ENCODE measurements around the gene CCDC85C.

CCDC85C gene

DNA sequence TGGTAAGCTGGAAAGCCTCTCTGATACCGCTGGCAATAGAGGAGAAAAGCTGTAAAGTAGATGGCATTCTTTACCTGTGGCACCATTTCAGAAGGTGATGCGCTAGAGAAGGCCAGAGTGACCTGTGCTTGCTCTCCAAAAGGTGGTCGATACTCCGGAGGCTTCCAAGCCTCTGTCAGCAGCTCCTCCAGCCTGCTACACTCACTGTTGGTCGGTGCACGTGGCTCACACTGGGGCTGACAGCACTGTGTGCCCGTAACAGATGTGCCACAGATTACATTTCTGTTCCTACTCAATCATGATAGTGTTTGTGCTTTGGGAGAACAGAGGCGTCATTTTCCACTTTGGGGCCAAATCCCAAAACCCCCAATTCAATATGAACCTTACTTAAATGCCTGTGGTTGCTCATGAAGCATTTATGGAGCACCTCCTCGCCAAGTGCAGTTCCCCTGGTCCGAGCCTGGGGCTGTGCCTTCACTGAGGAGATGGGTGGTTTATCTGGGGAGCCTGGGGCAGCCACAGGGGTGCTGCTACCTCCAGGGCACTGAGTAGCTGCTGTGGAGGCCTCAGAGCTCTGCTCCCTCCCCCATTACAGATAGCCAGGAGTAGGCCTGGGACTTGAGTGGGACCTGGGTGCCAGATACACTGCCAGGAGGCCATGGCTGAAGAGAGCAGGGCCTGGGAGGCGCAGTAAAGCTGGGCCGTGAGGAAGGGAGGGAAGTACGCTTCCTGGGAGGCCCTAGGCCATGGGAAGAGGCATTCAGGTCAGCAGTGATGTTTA lies 96.0 kb downstream of the CCDC85C start:
- DNase-seq: no peak

DNA sequence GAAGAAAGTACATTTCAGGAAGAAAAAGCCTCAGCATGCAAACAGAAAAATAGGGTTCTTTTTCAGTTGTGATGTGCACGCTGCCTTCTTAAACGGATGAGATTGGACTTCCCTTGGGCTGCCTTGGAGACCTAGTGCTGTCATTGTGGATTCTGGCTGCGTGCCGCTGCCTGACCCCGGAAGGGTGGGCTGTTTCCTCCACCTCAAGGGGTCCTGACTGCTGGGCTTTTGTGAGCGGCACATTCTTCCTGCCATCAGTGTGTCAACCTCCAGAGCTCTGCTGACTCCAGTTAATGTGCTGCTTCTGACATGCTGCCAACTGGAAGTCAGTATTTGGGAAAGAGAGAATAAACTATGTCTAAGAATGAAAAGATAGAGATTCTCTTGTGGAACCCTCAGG lies 97.7 kb downstream of the CCDC85C start:
- no peak for DNase-seq

DNA sequence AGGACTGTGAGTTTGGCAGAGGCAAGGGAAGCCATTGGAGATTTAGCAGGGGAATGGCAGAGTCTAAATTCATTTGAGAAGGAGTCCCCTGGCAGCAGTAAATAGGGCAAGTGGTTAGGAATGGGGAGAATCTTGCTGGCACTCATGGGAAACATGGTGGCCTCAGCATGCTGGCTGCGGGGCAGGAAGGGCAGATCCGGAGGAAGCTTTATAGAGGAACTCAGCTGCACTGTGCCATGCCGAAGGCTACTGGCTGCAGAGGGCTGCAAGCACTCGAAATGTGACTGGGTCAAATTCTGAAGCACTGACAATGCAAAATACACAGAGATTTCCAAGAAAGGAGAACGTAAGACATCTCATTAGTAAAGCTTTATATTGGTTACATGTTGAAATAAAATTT lies 98.9 kb downstream of the CCDC85C start:
- DNase-seq: no peak

DNA sequence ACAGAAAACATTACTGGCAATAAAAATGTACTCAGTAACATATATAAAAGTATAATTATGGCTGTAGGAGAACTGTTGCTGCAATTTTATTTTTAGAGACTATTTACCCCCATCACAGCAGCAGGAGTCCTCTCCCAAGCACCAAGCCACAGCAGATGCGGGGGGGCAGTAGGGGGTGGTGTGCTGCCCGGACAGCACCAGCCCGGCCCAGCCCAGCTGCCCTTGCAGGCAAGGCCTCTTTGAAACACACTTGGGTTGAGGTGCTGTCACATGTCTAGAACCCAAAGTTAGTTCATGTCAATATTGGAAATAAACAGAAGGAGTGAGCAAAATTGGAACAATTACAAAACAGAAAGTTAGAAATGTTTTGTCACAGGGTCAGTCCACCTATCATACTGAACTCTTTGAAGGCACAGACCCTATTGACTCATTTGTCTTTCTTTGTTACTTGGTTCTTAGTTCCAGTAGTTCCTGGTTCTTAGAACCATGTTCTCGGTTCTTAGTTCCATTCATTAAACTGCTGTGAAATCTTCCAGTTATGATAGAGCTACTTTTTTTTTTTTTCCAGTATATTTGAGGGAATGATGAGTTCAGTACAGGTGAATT lies 100.1 kb downstream of the CCDC85C start:
- no peak for DNase-seq

DNA sequence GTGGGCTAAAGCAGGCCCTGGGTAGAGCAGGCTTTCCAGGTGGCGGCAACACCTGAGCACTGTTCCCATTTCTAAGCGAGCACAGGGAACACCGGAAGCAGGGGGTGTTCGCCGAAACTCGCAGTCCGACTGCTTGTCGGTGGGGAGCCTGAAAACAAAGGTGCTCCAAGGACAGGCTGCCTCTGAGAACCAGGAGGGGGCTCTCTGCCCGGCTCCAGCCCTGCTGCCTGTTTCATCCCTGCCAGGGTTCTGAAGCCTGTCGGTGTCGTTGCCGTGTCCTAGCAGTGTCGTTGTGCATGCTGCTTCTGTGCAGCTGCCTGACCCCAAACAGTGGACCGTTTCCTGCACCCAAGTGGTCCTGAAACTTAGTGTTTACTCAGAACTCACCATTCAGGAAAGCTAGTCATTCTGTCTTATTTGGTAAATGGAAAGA lies 101.0 kb downstream of the CCDC85C start:
- DNase-seq: no peak

DNA sequence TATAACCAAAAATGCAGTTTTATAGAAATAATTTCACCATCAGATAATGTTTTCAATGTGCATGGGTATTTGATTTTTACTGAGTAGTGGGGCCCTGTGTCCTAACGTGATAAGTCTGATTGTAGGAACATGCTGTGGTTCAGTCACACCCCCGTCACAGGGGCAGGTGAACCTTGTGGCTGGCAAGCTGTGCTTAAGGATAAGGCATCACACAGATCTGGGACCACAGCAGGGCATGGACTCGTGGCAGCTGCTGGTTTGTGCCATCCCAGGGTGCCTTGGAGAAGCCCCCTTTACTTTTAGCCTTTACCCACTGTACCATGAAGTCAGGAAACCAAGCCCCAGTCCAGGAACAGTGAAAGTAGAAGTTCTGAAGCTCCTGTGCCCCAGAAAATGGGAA lies 106.1 kb downstream of the CCDC85C start:
- DNase-seq: no peak

DNA sequence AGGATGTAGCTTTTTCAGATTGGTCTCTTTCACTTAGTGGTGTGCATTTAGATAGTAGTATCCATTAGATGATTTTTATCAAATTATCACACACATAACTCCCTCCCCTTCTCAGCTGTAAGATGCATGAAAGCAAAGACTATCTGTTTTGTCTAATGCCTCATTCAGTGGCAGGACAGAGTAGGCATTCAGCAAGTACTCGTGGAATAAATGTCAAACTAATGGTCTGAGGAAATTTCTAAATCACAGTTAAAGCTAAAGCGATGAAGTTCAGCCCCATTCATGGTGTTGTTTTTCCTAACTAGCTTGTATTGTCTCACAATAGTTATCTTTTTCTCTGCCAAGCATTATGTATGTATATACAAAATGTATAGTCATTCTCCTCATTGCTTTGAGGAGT lies 106.7 kb downstream of the CCDC85C start:
- no peak for DNase-seq

DNA sequence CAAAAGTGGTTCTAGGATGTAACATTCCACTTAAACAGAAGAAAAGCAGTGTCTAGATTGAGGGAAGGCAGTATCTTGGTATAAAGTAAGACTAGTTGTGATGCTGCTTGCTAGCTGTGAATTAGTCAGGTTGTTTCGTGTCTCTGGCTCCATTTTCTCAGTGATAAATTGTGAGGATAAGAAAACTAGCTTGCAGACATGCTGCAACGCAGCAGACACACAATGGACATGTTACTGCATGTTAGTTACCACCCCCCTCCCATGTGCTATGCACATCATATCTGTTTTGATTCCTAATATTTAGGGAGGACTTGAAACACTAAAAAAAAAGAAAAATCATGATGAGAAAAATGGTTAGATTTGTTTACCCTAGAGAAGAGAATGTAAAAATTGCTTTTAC lies 119.9 kb downstream of the CCDC85C start:
- DNase-seq: no peak

DNA sequence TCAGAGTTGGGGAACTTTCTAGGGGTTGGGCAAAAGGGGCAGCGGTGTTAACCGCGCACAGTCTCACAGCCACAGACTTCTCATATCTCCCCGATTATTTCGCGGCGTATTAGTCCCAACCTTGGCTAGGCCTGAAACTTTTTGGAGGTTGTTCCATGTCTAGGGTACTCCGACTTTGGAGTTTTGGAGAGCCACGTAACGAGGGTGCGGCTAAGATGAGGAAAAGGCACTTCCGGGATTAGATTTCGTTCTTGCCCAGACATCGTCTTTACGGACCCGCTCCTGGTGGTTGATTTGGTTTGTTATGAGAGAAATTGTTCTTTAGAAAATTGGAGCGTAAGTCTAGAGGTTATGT lies 122.3 kb downstream of the CCDC85C start:
- DNase-seq: no peak

DNA sequence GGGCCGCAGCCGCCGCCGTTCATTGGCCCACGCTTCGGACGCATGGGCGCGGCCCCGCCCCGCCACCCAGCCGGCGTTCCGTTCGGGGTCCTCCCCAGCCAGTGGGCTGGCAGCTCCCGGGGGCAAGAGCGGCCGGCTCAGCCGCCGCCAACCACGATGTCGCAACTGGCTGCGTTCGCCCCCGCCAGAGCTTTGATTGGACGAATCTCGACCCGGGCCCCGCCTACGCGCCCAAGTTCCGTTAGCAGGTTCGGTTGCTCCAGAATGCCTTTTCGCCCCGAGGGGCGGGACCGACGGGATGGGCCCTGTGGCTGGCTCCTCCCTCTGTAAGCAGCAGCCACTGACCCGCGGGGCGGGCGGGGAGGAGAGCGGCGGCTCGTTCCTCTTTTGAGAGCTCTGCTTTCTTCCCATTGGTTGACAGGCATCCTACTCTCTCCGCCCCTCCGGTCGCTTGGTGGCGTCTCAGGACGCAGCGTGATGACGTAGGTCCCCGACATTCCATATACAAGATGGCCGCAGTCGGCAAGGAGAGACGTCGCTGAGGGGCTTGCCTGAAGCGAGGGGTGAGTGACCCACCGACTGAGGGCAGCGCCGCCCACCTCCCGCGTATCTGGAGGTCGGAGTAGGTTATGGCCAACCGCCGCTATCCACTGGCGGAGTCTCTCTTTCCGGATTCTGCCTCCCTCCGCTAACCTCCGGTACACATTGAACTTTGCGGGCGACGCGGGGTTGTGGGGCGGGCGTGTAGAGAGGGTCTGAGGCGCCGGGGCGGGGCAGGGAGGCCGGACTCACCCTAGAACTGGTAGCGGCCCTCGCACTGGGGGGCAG lies 122.9 kb downstream of the CCDC85C start, which contains the start of gene CCNK:
CCNK (plus strand) TSS at position 493 of the 828 bp plus-strand sequence. CDS start 11,269 bp downstream, outside the sequence.
- DNase-seq: peak; percentile 100

DNA sequence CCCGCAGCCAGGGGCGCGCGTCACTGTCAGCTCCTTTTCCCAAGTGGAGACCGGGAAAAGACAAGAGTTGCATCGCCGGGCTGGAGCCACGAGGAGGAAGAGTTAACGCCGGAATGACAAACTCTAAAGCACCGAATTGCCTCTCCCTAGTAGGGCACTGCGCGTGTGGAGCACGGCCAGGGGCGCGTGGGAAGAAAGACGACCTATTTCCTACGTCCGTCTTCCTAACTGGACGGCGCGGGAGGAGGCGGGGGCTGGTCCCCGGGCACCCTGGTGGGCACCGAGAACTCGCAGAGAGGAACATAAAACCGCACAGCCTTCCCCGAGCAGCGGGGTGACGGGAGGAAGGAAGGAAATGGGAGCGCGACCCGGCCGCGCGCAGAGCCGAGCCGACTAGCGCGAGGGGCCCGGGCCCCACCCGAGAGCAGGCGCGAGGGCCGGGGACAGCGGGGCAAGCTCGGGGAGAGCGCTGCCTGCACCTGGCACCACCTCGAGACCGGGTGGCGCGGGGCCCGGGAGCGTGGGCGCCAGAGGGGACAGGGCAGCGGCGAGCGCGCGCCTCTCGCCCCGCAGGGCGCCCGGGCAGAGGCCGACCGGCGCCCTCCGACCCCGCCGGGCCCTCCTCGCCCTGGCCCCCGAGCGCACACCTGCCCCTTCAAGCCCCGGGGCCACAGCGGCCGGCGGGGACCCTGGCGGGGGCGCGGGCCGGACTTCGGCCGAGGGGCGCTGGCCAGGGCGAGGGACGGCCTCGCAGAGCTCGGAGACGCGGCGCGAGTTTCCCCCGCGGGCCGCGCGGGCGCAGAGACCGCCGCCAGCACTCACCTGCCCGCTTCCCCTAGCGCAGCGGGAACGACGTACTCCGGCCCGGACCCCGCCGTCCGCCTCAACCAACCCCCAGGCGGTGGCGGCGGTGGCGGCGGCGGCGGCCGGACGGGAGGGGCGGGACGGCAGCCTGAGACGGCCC lies 123.8 kb downstream of the CCDC85C start, which contains the start of gene SETD3:
SETD3 (minus strand) TSS at position 954 of the 964 bp plus-strand sequence. CDS start 15,054 bp downstream, outside the sequence.
- DNase-seq: peak; percentile 20

DNA sequence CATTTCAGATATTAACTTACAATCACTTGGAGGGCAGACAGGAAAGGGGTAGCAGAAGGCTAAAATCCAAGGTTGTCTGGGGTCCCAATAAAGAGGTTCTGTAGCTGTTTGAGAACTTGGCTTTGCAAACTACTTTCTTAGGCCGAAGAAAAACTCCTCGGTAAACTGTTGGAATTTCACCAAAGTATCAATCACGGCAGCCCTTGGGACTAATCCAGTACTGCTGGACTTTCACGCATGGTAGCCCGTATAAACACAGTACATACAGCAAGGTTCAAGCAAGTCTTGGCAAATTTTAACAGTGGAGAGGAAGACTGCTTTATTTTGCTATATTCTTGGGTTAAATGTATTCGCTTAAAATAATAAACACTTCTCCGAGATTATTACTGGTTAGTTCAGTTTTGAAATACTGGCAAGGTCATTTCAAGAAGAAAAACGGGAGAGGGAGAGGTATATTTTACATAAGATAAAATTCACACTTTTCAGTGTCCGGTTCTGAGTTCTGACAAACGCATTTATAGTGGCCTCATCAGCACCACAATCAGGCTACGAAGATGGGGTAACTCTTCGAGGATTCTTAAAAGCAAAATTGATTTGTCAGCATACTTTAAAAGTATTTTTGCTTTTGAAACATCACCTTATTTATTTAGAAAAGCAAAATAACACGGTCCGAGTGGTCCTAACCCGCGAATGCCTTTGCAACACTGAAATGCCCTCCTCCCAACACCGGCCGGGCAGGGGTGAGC lies 124.7 kb downstream of the CCDC85C start:
- DNase-seq: no peak

DNA sequence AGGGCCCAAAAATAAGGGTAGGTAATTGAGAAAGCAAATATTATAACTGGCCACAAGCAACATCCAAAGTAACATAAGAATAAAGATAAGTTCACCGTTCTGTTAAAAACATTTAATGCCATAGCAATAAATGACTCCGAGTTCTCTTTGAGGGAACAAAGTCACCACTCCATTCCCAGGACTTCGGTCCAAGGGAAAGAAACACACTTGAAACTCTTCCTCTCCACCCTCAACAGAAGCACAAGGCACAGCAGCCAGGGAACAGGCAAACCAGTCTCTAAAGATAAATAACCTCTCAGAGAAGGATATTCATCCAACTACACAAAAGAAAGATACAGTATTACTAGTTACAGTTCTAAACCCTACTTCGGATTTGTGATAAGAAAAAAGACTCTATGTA lies 125.9 kb downstream of the CCDC85C start:
- DNase-seq: no peak

DNA sequence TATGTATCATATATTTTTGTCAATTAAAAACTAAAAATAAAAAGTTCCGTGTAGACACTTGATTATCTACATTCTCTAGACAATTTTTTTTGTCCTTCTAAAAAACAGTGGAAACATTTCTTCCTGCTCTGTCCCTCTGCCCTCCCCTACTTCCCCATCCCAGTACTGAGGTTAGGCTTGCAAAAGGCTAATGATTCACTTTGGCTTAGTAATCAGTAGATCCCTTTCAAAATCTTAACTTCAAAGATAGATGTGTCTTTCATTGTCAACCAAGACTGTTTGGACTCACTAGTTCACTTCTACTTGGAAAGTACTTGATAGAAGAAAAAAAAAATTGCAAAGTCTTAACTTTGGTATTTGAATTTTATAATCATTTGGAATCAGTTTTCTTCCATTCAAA lies 127.1 kb downstream of the CCDC85C start:
- DNase-seq: no peak

DNA sequence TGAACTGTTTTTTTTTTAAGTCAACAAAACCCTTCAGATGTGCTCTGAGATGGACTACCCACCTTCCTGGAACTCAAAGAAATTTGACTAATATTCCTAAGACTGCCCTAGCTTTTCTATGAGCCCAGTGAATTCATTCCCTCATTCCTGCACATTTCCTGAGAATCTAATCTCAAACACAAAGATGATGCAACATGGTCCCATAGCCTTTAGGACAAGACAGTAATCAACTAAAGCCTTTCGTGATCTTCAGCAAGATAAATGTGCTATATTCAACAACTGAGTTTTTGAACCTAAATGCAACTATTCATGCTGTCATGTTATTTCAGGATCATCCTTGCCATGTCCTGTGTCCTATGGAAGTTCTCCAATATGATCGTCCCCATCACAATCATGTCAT lies 128.3 kb downstream of the CCDC85C start:
- no peak for DNase-seq

DNA sequence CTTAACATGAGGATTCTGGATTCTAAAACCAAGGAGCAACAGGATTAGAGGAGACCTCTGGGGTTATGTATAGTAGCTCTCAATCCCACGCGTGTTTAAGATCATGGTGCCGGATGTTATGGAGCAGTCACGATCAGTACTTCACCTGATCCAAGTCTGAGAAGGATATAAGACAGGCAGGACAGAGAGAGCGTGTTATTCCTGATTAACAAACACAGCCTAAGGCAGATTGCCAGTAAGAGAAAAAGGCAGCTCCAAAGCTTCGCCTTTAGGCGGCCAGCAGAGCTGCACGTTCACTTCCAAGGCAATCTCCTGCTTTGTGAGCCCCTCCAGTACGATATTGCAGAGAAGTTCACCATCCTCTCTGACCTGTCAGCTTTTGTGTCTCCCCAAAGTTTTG lies 128.8 kb downstream of the CCDC85C start:
- no peak for DNase-seq

DNA sequence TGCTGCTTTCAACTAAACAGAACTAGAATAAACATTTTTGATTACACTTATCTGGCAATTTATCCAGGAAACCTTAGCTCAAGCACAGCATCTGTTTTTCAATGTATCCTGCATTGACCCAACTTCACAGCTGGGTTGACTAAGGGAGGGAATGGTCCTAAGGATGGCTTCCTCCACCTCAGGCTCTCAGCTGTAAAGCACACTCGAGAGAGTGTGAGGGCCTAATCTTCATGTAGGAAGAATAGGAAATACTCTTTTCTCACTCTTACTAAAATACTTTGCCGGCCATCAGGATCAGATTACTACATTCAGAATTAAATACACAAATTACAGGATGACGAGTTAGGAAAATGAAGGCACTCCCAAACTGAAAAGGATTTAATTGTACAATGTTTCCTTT lies 130.5 kb downstream of the CCDC85C start:
- no peak for DNase-seq

DNA sequence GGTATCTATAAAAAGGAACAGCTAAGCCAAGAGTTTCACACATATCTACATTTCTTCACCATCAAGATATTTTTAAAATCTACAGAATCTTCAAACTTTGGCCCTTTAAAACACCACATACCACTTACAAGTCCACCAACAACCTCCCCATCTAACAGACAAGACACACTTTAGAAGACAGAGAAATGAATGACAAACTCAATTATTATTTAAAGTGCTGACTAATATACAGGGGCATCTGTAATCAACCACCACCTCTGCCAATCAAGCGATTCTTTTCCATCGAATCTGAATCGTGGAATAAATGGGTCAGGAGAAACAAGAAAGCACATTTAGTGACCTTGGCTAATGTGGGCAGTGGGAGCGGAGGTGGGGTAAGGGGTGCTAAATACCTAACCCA lies 131.1 kb downstream of the CCDC85C start:
- no peak for DNase-seq

DNA sequence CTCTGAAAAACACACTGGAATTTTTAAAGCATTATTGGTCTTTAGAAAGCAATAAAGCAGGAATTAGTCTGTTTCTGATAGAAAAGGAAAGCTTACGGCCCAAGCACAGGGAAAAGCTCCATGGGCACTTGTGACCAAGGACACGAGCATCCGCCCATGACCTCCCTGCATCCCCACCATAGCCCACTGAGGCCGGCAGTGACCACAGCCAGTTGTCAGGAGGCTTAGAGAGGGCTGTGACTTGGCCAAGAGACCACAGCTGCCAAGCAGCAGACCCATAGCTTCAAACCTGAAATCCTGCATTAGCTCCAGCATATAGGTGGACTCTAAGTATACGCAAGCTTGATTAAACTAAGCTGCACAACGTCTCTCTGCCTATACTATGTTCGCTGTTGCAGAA lies 132.3 kb downstream of the CCDC85C start:
- no peak for DNase-seq

DNA sequence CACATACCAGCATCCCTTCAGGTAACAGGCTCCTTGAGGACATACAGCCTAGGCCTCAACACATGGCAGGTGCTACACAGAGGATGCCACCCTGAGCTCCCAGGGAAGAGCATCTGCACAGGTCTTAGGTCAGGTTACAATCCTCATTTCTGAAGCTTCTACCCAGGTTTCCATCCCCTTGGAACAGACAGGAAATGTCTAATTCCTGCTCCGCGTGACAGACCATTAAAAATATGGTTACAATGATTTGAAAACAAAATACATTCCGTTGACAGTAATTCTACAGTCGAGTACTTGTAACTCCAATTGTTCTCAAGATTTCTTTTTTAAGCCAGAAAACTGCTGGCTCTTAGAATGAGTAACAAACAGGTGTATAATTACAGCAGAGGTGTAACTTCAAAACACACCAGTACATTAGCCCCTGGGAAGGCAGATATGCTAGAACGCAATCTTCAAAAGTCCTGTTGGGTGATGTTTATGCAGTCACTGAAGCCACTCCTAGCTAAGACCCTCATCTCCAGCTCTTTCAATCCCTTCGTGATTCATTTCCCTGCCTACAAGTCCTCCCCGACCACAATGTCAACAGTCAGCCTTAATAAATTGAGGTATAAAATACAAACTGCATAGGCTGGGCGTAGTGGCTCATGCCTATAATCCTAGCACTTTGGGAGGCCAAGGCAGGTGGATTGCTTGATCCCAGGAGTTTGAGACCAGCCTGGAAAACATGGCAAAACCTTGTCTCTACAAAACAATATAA lies 135.0 kb downstream of the CCDC85C start:
- DNase-seq: no peak

DNA sequence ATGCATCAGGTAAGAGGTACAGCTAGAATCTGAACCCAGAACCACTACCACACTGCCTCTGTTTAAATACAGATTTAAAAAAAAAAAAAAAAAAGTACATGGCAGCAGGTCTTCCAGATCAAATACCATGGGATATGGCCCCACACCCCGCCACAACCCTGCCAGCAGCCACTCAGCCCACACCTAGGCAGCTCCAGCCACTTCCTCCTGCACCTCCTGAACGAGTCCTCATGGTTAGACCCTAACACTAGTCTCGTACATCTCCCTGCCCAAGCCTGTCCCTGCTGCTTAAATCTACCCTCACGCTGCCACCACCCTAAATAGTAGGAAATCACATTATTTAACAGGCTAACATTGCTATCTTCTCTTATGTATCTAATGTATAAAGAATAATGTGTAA lies 135.9 kb downstream of the CCDC85C start:
- DNase-seq: no peak

Data from activated gamma-delta T cell treated with Interleukin-2 at 50 U/mL for 16 hours (primary cell).